SK-N-MC (cell line): ENCODE data around the gene TGIF2.
"Not testable (repeated sequence)": the region's sequence is repeated elsewhere in the genome, so short reads cannot be mapped to it uniquely, and the experiment has no call there.

ENCODE experiments used
- DNase-seq: peaks from one replicate; pipeline ENCODE4 v3.0.0-alpha.2; 2011; ENCODE audit warnings: low read depth, low spot score
- H3K27ac ChIP-seq: fragments of 200-600 bp; sonication (generic); 2 replicates; pipeline ENCODE4 v1.5.1; 2016; ENCODE audit warnings: mixed run types
- H3K36me3 ChIP-seq: fragments of 200-600 bp; sonication (generic); 2 replicates; pipeline ENCODE4 v1.6.1; 2017; ENCODE audit warnings: antibody characterized with exemption, low read length, mixed read lengths; ENCODE audit not compliant: insufficient read depth
- H3K4me3 ChIP-seq: fragments of 200-600 bp; sonication (generic); 2 replicates; pipeline ENCODE4 v1.5.1; 2016
- H3K9ac ChIP-seq: fragments of 200-600 bp; sonication (generic); 2 replicates; pipeline ENCODE4 v1.8.0; 2017; ENCODE audit warnings: mixed run types, mixed read lengths; ENCODE audit not compliant: insufficient read length
- H3K9me3 ChIP-seq: fragments of 200-600 bp; sonication (generic); 2 replicates; pipeline ENCODE4 v1.6.1; 2017; ENCODE audit warnings: low read depth, mild to moderate bottlenecking, antibody characterized with exemption, low read length, moderate library complexity, mixed read lengths
- EZH2 ChIP-seq: fragments of 200-600 bp; sonication (generic); IDR thresholded peaks from one replicate; pipeline ENCODE4 v1.6.1; 2017; ENCODE audit warnings: antibody characterized with exemption
- FOXP2 ChIP-seq: optimal IDR thresholded peaks from 2 replicates; pipeline ENCODE3; 2011; ENCODE audit warnings: mild to moderate bottlenecking, moderate library complexity; ENCODE audit not compliant: insufficient read depth; ENCODE audit errors: extremely low read length, control extremely low read depth
- POLR2AphosphoS5 ChIP-seq: IDR thresholded peaks from 2 replicates; pipeline ENCODE4 v1.6.1; 2012; ENCODE audit warnings: mild to moderate bottlenecking, low read depth, low read length, borderline replicate concordance

Gene TGIF2

GRCh38 chr20:36632147-36632486 lies 58.7 kb downstream of the TGIF2 start:
- no peak for TF ChIP-seq EZH2
- TF ChIP-seq FOXP2: no peak
- TF ChIP-seq POLR2AphosphoS5: no peak
- no peak for DNase-seq

GRCh38 chr20:36632487-36633284 lies 59.3 kb downstream of the TGIF2 start:
- no peak overlapping the region for H3K9ac ChIP-seq
- no peak overlapping the region for H3K4me3 ChIP-seq
- no peak for DNase-seq
- no peak overlapping the region for H3K27ac ChIP-seq
- TF ChIP-seq POLR2AphosphoS5 (no peak), FOXP2 (no peak)
- no peaks in the 10 kb centered on the region for H3K9me3 ChIP-seq
- no peaks in the 10 kb centered on the region for H3K36me3 ChIP-seq

More at GRCh38 chr20:36632147-36632486, 58.7 kb downstream of the TGIF2 start:
- Histone ChIP-seq H3K36me3 (no peaks in the 10 kb centered on the region), H3K9ac (no peak overlapping the region), H3K9me3 (no peaks in the 10 kb centered on the region), H3K27ac (no peak overlapping the region), H3K4me3 (no peak overlapping the region)

- no peak for DNase-seq
- H3K9me3 ChIP-seq: no peaks in the 10 kb centered on the region
- H3K4me3 ChIP-seq: no peak overlapping the region
- H3K9ac ChIP-seq: no peak overlapping the region
- no peak overlapping the region for H3K27ac ChIP-seq
- no peaks in the 10 kb centered on the region for H3K36me3 ChIP-seq
- TF ChIP-seq EZH2: no peak
- TF ChIP-seq FOXP2: no peak
- no peak for TF ChIP-seq POLR2AphosphoS5
Observed at GRCh38 chr20:36633285-36633772, 59.9 kb downstream of the TGIF2 start.

GRCh38 chr20:36634342-36634741 lies 60.9 kb downstream of the TGIF2 start:
- H3K9me3 ChIP-seq: no peaks in the 10 kb centered on the region
- no peaks in the 10 kb centered on the region for H3K36me3 ChIP-seq
- no peak overlapping the region for H3K27ac ChIP-seq
- no peak for DNase-seq
- TF ChIP-seq EZH2 (no peak), POLR2AphosphoS5 (no peak), FOXP2 (no peak)
- H3K9ac ChIP-seq: no peak overlapping the region
- no peak overlapping the region for H3K4me3 ChIP-seq

GRCh38 chr20:36638876-36639400 lies 65.5 kb downstream of the TGIF2 start:
- not testable (repeated sequence) for H3K4me3 ChIP-seq, H3K9ac ChIP-seq, DNase-seq, H3K36me3 ChIP-seq, H3K9me3 ChIP-seq, H3K27ac ChIP-seq

GRCh38 chr20:36641506-36641843 lies 68.1 kb downstream of the TGIF2 start:
- no peak for TF ChIP-seq POLR2AphosphoS5
- TF ChIP-seq FOXP2: no peak
- no peak for TF ChIP-seq EZH2
- no peak overlapping the region for H3K9ac ChIP-seq
- H3K9me3 ChIP-seq: no peaks in the 10 kb centered on the region
- no peak overlapping the region for H3K27ac ChIP-seq
- no peak for DNase-seq
- no peaks in the 10 kb centered on the region for H3K36me3 ChIP-seq
- H3K4me3 ChIP-seq: no peak overlapping the region

GRCh38 chr20:36642136-36642535 lies 68.7 kb downstream of the TGIF2 start:
- no peak for DNase-seq
- no peak overlapping the region for H3K27ac ChIP-seq
- no peaks in the 10 kb centered on the region for H3K36me3 ChIP-seq
- no peak overlapping the region for H3K4me3 ChIP-seq
- no peak overlapping the region for H3K9ac ChIP-seq
- no peaks in the 10 kb centered on the region for H3K9me3 ChIP-seq
- TF ChIP-seq EZH2 (no peak), FOXP2 (no peak), POLR2AphosphoS5 (no peak)
